Adipose tissue (tissue), 3 donors: Measurements from ENCODE around the gene CALHM3. TPM values are rescaled to one million over a fixed set of nuclear protein-coding genes. Genes with fewer than 3 reads are reported as not detected.

Source experiments
- H3K27ac ChIP-seq: one replicate; pipeline ENCODE4 v1.5.1; 2013; ENCODE audit warnings: low read depth, low read length
- WGBS, 3 donors: extraction: QIAGEN DNeasy Blood & Tissue Kit; methylation state at CpG; one replicate each; pipeline ENCODE4 v1.1.7; 2013; 5-methylcytosine and 5-hydroxymethylcytosine counted together
- polyA plus RNA-seq, 3 donors: library from polyadenylated mRNA; stranded (reverse); fragments of 200-250 nt; gene quantifications; one replicate each; pipeline ENCODE4 v1.2.3, GENCODE V29; 2013
- donor health status: healthy with polysubstance abuse.
- donor health status: Bipolar disorder and iron deficiency.
- donor health status: healthy.

The CALHM3 gene
- polyA plus RNA-seq, 3 donors = 0.37 TPM; not detected in 2

DNA sequence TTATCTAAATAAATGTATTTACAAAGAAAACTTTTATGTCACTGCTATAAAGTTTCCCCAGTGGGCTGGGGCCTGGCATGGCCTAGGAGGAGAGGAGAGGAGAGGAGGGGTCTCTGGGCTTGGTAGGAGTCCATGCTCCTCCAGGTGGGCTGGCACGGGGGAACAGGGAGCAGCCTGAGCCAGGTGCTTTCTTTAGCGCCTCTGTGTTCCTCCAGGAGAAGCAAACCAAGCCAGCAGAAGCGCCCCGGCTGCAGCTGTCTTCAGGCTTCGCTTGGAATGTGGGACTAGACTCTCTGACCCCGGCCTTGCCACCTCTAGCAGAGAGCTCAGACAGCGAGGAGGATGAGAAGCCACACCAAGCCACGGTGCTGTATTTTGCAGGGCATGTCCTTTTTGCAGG, 37.4 kb downstream of the CALHM3 start:
- 74 to 83% (median 79%) methylated on average over 8 of the region's 8 CpGs for WGBS, 3 donors
- H3K27ac ChIP-seq = no peak overlapping the region

DNA sequence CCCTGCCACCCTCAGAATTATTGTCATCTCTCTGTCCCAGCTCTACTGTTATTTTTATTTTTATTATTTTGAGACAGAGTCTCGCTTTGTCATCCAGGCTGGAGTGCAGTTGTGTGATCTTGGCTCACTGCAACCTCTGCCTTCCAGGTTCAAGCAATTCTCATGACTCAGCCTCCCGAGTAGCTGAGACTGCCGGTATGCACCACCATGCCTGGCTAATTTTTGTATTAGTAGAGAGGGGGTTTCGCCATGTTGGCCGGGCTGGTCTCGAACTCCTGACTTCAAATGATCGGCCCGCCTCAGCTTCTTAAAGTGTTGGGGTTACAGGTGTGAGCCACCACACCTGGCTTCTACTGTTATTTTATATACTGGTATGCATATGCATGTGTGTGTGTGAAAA, 37.8 kb downstream of the CALHM3 start:
- 91 to 98% (median 93%) methylated on average over 8 of the region's 8 CpGs for WGBS, 3 donors

DNA sequence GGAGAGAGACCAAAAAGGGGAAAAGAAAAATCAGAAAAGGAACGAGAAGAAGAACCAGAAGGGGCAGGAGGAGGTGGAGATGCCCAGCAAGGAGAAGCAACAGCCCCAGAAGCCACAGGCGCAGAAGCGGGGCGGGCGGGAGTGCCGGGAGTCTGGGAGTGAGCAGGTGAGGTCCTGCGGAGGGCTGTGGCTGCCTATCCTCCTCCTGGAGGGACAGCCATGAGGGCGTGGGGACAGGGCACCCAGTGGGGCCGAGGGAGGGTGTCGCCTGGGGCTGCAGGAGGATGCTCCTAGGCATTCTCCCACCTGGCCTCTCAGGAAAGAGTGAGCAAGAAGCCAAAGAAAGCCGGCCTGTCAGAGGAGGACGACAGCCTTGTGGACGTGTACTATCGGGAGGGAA, 38.6 kb downstream of the CALHM3 start:
- no peak overlapping the region for H3K27ac ChIP-seq
- 92 to 97% (median 94%) methylated on average over 14 of the region's 14 CpGs for WGBS, 3 donors

More for the DNA sequence above, 37.8 kb downstream of the CALHM3 start:
- H3K27ac ChIP-seq = no peak overlapping the region

DNA sequence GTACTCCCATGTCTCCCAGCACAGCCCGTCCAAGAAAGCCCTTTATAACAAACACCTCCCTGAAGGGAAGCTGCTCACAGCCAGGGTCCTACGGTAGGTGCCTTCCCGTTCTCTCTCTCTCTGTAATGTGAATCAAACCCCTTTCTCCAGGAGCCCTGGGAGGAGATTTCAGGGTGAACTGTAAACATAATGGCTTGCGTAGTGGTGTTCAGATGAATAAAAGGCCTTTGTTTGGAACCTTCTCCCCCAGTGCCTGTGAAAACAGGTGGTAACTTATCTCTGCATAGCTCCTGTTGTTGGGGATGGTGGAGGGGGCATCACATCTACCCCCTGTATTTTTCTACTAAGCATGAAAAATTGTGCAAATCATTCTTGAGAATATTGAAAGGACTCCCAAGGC, 39.3 kb downstream of the CALHM3 start:
- 76 to 95% (median 94%) methylated on average over 4 of the region's 4 CpGs for WGBS, 3 donors
- no peak overlapping the region for H3K27ac ChIP-seq

DNA sequence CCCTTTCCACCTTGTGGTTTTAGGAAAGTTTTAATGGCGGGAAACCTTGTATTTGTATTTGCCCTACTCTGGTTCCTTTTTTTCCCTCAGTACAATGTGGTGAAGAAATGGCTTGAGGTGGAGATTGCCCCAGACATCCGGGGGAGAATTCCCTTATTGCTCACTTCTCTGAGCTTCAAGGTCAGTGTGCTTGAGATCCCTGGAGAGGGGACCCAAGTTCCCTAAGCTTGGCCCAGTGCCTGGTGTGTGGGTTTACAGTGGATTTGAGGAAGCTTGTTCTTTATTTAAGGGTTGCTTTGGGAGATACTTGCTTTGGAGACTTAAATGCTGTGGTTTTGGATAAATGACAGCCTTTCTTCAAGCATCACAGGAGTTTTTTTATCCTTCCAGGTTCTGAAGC, 45.2 kb downstream of the CALHM3 start:
- 34 to 67% (median 34%) methylated on average over 2 of the region's 2 CpGs for WGBS, 3 donors
- H3K27ac ChIP-seq = no peak overlapping the region

DNA sequence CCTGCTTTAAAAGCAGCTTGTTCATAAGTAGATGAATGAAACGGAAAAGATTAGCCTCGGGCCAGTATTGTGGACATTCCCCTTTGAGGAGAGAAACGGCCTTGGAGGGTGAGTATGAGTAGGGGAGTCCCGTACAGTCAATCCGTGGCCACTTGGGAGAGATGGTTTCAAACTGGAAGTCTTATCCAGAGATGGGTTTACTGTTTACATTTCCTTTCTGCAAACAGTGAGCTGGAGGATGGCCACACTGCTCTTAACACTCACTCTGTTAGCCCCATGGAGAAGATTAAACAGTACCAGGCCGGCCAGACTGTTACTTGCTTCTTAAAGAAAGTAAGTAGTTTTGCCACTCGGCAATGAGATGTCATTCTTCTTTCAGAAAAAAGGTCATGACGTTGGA, 47.1 kb downstream of the CALHM3 start:
- H3K27ac ChIP-seq = no peak overlapping the region

DNA sequence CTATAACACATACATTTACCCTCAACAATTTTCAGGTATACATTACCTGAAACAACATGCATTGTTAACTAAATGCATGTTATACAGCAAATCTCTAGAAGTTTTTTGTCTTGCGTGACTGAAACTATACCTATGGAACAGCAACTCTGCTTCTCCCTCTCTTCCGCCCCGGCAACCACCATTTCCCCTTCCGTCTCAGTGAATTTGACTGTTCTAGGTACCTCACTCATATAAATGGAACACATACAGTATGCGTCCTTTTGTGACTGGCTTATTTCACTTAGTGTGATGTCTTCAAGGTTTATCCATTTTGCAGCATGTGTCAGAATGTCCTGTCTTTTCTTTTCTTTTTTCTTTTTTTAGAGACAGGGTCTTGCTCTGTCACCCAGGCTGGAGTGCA, 49.4 kb downstream of the CALHM3 start:
- WGBS, 3 donors = 87 to 93% (median 89%) methylated on average over 5 of the region's 5 CpGs
- no peak overlapping the region for H3K27ac ChIP-seq

More for the DNA sequence above, 47.1 kb downstream of the CALHM3 start:
- WGBS, 3 donors = 40 to 81% (median 72%) methylated on average over 8 of the region's 8 CpGs

DNA sequence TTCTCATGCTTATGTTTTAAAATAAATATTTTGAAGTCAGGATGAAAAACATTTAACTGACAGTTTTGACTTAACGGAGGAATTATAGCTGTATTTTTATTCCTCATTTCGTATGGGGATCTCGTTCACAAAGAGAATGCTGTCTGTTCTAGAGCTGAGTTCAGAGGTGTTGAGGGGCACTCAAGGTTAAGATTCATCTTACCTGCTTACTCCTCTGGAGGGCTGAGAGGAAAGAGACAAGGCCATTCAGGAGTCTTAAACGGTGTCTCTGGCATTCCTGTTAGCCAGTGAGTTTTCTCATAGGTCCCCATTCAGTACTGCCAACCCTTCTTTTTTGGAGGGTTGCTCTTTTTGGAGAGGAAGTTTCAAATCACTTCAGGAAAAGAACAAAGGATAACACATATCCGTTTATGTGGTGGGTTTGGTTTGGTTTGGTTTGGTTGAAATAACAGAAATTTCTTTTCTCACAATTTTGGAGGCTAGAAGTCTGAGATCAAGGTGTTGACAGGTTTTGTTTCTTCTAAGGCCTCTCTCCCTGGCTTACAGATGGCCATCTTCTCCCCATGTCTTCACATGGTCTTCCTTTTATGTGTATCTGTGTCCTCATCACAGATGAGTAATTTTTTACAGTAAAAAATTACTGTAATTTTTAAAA, 49.9 kb downstream of the CALHM3 start:
- no peak overlapping the region for H3K27ac ChIP-seq
- 57 to 77% (median 62%) methylated on average over 5 of the region's 5 CpGs for WGBS, 3 donors

DNA sequence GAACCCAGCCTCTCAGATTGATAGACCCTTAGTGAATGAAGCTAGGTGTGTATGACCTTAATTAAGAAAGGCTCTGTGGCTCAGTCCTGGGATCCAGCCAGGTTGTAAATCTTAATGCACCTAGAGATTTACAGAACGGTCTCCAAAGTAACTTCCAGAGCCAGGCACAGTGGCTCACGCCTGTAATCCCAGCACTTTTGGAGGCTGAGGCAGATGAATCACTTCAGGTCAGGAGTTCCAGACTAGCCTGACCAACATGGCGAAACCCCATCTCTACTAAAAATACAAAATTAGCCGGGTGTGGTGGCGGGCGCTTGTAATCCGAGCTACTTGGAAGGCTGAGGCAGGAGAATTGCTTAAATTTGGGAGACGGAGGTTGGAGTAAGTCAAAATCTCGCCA, 51.2 kb downstream of the CALHM3 start:
- 93 to 96% (median 94%) methylated on average over 9 of the region's 9 CpGs for WGBS, 3 donors
- no peak overlapping the region for H3K27ac ChIP-seq

DNA sequence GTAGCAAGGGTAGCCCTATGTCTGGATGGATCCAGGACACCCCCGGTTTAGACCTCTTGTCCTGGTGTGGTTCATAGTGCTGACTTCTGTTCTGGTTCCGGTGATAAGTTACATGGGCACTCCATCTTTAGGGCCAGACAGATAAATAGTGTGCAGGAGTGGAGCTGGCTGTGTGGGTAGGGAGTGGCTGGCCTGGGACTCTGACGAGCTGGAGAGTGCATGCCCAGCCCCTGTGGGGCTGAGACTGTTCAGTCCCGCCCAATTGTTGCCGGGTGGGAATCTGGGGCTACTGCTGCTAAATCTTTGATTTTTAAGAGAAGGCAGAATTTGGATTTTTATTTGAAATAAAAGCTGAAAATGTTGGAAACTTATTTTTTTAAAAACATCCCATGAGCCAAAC, 55.3 kb downstream of the CALHM3 start:
- 77 to 86% (median 83%) methylated on average over 5 of the region's 5 CpGs for WGBS, 3 donors
- H3K27ac ChIP-seq = no peak overlapping the region

Other genes with a start within 250 kb of the CALHM3 start
- gene RPEL1, start 233.4 kb downstream of the CALHM3 start, polyA plus RNA-seq = not detected
- gene INA, start 202.1 kb downstream of the CALHM3 start, polyA plus RNA-seq = 1 to 10 TPM in 1 of 3 donors, under 1 TPM in 1, not detected in 1; 0.03 to 1.1 TPM
- 10 to 100 TPM in 1 of 3 donors, 1 to 10 TPM in 2; 4.5 to 10.2 (median 7.6) TPM for gene PCGF6, start 128.1 kb downstream of the CALHM3 start, polyA plus RNA-seq
- 1 to 10 TPM; 1.3 to 2.4 (median 1.7) TPM for gene TAF5, start 111.3 kb downstream of the CALHM3 start, polyA plus RNA-seq
- 1,000 to 10,000 TPM in 1 of 3 donors, 100 to 1,000 TPM in 2; 371 to 1,038 (median 801) TPM for gene ATP5MK, start 82.8 kb downstream of the CALHM3 start, polyA plus RNA-seq
- gene PDCD11, start 82.6 kb downstream of the CALHM3 start, polyA plus RNA-seq = 10 to 100 TPM in 2 of 3 donors, 1 to 10 TPM in 1; 8.6 to 15.6 (median 14.8) TPM
- gene CALHM2, start 26.9 kb downstream of the CALHM3 start, polyA plus RNA-seq = 10 to 100 TPM in 2 of 3 donors, 1 to 10 TPM in 1; 6.6 to 95.5 (median 38.1) TPM
- not detected for gene CALHM1, start 20.3 kb downstream of the CALHM3 start, polyA plus RNA-seq
- gene NEURL1, start 14.5 kb upstream of the CALHM3 start, polyA plus RNA-seq = 1 to 10 TPM in 1 of 3 donors, under 1 TPM in 1, not detected in 1; 0.51 to 9.8 TPM